Common myeloid progenitor, CD34-positive (primary cell): ENCODE data around the gene SEMA4F.

Source experiments
- CTCF ChIA-PET: fragments of 350-600 bp; sonication (Branson Sonifier 250); formaldehyde crosslinking; loops from one replicate; lab custom pipeline; 2021; ENCODE audit warnings: antibody characterized with exemption; lab: Charles Lee
- POLR2A ChIA-PET: fragments of 350-600 bp; sonication (Branson Sonifier 250); formaldehyde crosslinking; loops from one replicate; lab custom pipeline; 2021; ENCODE audit warnings: antibody characterized with exemption; lab: Charles Lee
- DNase-seq, 3 donors: peaks; one replicate each; pipeline versions ENCODE4 v3.0.0 to v3.0.0-alpha.2; 2013
- H3K27ac ChIP-seq, 2 experiments: 1 replicate in 1 of 2; 2 replicates in 1 of 2; pipeline ENCODE4 v1.7.0; 2013; ENCODE audit warnings: inconsistent platforms in 2 of 2, low read length in 2 of 2, mild to moderate bottlenecking in 2 of 2, low read depth in 1 of 2, moderate library complexity in 1 of 2; ENCODE audit not compliant: severe bottlenecking in 2 of 2, insufficient read depth in 1 of 2, poor library complexity in 1 of 2
- H3K27me3 ChIP-seq, 5 experiments: replicated peaks in 2 of 5; 1 replicate in 3 of 5; 2 replicates in 2 of 5; pipeline versions ENCODE4 v1.6.1 to v1.7.0; 2013; ENCODE audit warnings: low read length in 4 of 5, mild to moderate bottlenecking in 2 of 5, moderate library complexity in 2 of 5, inconsistent platforms in 1 of 5; ENCODE audit not compliant: insufficient read depth in 5 of 5, control insufficient read depth in 4 of 5
- H3K36me3 ChIP-seq, 4 experiments: 1 replicate in 2 of 4; 2 replicates in 2 of 4; pipeline versions ENCODE4 v1.6.1 to v1.7.0; 2013; ENCODE audit warnings: low read length in 3 of 4, control low read depth in 1 of 4, mild to moderate bottlenecking in 1 of 4; ENCODE audit not compliant: control insufficient read depth in 4 of 4, insufficient read depth in 4 of 4
- H3K4me1 ChIP-seq, 4 experiments: 1 replicate in 3 of 4; 2 replicates in 1 of 4; pipeline versions ENCODE4 v1.6.1 to v1.7.1; 2013; ENCODE audit warnings: low read length in 3 of 4, mild to moderate bottlenecking in 3 of 4, control low read depth in 1 of 4, inconsistent platforms in 1 of 4, moderate library complexity in 1 of 4; ENCODE audit not compliant: control insufficient read depth in 4 of 4, insufficient read depth in 4 of 4; ENCODE audit errors: control extremely low read depth in 1 of 4
- H3K4me3 ChIP-seq, 7 experiments: 1 replicate in 4 of 7; 2 replicates in 3 of 7; pipeline versions ENCODE4 v1.5.1 to v1.7.0; 2013; ENCODE audit warnings: mild to moderate bottlenecking in 7 of 7, low read length in 6 of 7, moderate library complexity in 6 of 7, inconsistent platforms in 2 of 7, low read depth in 2 of 7, control low read depth in 1 of 7; ENCODE audit not compliant: insufficient read depth in 4 of 7, control insufficient read depth in 1 of 7; ENCODE audit errors: extremely low read depth in 1 of 7
- H3K9me3 ChIP-seq, 5 experiments: 1 replicate in 4 of 5; 2 replicates in 1 of 5; pipeline versions ENCODE4 v1.6.1 to v1.7.1; 2013; ENCODE audit warnings: low read length in 4 of 5, mild to moderate bottlenecking in 2 of 5, inconsistent platforms in 1 of 5, low read depth in 1 of 5, moderate library complexity in 1 of 5; ENCODE audit not compliant: control insufficient read depth in 4 of 5, insufficient read depth in 2 of 5; ENCODE audit errors: control extremely low read depth in 1 of 5
- WGBS: methylation state at CpG from one replicate; pipeline ENCODE4 v1.1.5; 2013; ENCODE audit not compliant: insufficient coverage; 5-methylcytosine and 5-hydroxymethylcytosine counted together

Gene SEMA4F

GRCh38 chr2:74724496-74724895 lies 70.4 kb downstream of the SEMA4F start:
- Histone ChIP-seq H3K36me3 (no peaks in the 10 kb centered on the region), H3K4me3 (no peak overlapping the region), H3K27ac (no peak overlapping the region), H3K27me3 (no peaks in the 10 kb centered on the region), H3K9me3 (peaks cover 0 to 4% (median 0%) of the 10 kb centered on the region in 5 experiments), H3K4me1 (no peaks in the 10 kb centered on the region)
- DNase-seq: no peak
- POLR2A ChIA-PET: no interaction called here
- CTCF ChIA-PET: no interaction called here
- WGBS: 100% methylated on average over 2 of the region's 4 CpGs

DNA sequence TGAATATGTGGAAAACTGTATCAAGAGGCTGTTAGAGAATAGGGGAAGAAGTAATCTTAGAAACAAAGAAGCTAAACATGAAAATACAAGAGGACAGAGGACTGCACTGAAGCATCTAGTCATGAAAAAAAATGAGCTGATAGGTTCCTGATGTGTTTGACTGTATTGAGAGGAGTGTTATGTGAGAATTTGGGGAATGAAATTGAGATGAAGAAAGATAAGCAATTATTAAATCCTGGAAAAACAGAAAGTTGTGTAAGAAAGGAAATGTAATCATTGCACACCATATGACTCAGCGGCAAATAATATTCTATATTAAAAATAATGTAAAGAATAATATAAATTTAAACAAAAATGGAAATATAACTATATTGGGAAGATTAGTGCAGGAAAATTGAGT lies 71.2 kb downstream of the SEMA4F start:
- Histone ChIP-seq H3K9me3 (peaks cover 0 to 4% (median 0%) of the 10 kb centered on the region in 5 experiments), H3K4me1 (no peaks in the 10 kb centered on the region), H3K27ac (no peak overlapping the region), H3K27me3 (no peaks in the 10 kb centered on the region), H3K4me3 (no peak overlapping the region), H3K36me3 (no peaks in the 10 kb centered on the region)
- no CpG with 5 or more reads among the region's 1 CpG for WGBS
- ChIA-PET POLR2A (no interaction called here), CTCF (no interaction called here)
- DNase-seq: no peak

- Histone ChIP-seq H3K27ac (no peak overlapping the region), H3K4me3 (no peak overlapping the region), H3K27me3 (no peaks in the 10 kb centered on the region), H3K9me3 (peaks cover 0 to 4% (median 0%) of the 10 kb centered on the region in 5 experiments), H3K36me3 (no peaks in the 10 kb centered on the region), H3K4me1 (peaks cover 0 to 11% (median under 1%) of the 10 kb centered on the region in 4 experiments)
- no CpG with 5 or more reads among the region's 2 CpGs for WGBS
- CTCF ChIA-PET: no interaction called here
- POLR2A ChIA-PET: no interaction called here
- DNase-seq: no peak
Measured at GRCh38 chr2:74728842-74729241, 74.8 kb downstream of the SEMA4F start.

- 100% methylated on average over 1 of the region's 2 CpGs for WGBS
- POLR2A ChIA-PET: no interaction called here
- CTCF ChIA-PET: interaction anchor here (1.3 to 2.1 kb wide), 2 partner anchors 16 to 147 kb away, joined by 5 to 6 read pairs; no protein-coding TSS in a partner anchor
Measured at GRCh38 chr2:74730530-74730929, 76.5 kb downstream of the SEMA4F start.

More at GRCh38 chr2:74730530-74730929, 76.5 kb downstream of the SEMA4F start:
- Histone ChIP-seq H3K9me3 (peaks cover 0 to 4% (median 0%) of the 10 kb centered on the region in 5 experiments), H3K4me1 (peaks cover 0 to 28% (median 12%) of the 10 kb centered on the region in 4 experiments), H3K27me3 (no peaks in the 10 kb centered on the region), H3K27ac (no peak overlapping the region), H3K36me3 (no peaks in the 10 kb centered on the region), H3K4me3 (no peak overlapping the region)
- DNase-seq: no peak
